Measurements from ENCODE around the gene PPP4R3B.
"Not testable (repeated sequence)": the region's sequence is repeated elsewhere in the genome, so short reads cannot be mapped to it uniquely, and the experiment has no call there.

Gene PPP4R3B

DNA sequence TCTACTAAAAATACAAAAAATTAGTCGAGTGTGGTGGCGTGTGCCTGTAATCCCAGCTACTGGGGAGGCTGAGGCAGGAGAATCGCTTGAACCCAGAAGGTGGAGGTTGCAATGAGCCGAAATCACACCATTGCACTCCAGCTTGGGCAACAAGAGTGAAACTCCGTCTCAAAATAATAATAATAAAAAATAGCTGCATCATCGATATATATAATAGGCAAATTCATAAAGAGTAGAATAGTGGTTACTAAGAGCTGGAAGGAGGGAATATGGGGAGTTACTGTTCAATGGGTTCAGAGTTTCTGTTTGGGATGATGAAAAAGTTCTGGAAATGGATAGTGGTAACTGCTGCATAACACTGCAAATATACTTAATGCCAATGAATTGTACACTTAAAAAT is 20.6 kb downstream of the PPP4R3B start:
- not testable (repeated sequence) for DNase-seq (ENCODE audit: low read depth, low spot score)

- DNase-seq (ENCODE audit: low read depth, low spot score), result no peak
Measured at GRCh38 chr2:55595536-55595935, 21.9 kb downstream of the PPP4R3B start.

DNA sequence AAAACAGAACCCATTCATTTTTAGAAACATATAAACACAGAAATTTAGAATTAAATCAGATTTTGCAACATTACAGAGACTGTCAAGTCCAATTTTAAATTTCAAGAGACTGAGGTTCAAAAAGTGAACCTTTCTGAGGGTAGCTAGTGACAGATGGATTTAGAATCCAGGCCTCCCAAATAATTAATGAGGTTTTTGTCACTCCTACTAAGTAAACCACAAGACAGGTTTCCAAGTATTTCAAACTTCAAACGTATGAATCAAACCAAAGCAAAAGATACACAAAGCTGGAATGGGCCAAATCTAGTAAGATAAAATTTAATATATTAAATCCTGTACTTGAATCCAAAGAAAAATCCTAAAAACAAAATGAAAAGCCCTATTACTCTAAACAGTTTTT is 25.3 kb downstream of the PPP4R3B start:
- no peak for DNase-seq (ENCODE audit: low read depth, low spot score)

- DNase-seq (ENCODE audit: low read depth, low spot score), result no peak
Measured at GRCh38 chr2:55590810-55591440, 26.5 kb downstream of the PPP4R3B start.

DNA sequence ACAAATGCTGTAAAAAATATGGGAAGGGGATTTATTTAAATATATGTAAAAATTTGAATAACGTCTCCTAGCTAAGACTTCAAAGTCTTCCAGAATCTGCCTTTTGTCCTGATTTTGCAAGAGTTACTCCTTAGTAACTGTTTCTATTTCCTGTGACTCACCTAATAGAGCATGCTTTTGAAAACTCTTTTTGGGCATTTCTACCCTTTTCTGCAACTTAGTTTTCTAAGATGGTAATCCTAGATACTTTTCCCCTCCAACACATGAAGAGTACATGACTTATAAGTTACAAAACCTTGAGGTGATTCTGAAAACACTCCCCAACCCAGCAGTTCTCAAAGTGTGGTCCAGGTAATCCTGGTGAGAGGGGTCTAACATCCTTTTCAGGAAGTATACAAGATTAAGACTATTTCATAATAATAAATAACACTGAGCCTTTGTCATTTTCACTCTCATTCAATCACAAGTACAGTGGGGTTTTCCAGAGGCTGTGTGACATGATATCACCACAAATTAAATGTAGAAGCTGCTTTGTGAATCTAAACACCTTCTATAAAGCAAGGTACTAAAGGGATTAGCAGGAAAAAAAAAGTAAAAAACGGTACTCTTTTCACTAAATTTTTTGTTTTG is 31.9 kb downstream of the PPP4R3B start:
- no peak for DNase-seq (ENCODE audit: low read depth, low spot score)

DNA sequence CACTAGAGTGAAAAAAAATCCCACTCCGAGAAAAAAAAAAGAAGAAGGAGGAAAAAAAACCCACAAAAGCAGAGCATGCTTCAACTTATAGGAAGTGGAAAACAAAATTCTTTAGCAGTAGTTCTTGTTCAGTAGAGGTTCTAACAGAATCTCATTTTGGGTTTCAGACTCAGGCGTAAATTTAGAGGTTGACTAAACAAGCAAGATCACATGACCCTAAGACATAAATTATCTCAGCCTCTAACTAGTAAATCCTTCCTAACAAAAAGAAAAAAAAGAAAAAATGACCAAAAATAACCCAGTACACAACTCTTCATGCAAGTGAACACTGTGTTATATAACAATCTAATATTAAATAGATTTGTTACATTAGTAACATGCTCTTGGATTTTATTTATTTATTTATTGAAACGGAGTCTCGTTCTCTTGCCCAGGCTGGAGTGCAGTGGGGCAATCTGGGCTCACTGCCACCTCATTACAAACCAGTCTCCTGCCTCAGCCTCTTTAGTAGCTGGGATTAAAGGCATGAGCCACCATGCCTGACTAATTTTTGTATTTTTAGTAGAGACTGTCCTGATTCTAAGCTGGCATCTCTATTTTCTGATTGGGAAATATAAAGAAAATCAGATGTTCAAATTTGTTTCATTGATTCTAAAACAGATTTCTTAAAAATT is 35.4 kb downstream of the PPP4R3B start:
- DNase-seq (ENCODE audit: low read depth, low spot score), result no peak

DNA sequence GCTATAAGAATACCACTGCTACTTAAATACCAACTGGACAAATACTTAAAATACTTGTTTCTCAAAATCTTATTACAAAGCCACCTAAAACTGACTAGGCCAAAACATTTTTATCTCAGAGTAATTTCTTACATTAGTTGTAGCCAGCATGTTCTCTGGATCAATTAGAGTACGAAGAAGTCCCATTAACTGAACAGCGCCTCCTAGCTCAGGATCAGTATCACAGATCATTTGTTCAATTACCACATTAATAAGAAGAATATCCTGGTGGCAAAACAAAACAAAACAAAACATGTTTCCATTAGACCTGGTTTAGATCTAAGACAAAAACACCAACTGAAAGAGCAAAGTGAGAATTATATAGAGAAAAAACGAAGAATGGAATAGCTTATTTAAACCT is 36.0 kb downstream of the PPP4R3B start:
- DNase-seq (ENCODE audit: low read depth, low spot score), result no peak

DNA sequence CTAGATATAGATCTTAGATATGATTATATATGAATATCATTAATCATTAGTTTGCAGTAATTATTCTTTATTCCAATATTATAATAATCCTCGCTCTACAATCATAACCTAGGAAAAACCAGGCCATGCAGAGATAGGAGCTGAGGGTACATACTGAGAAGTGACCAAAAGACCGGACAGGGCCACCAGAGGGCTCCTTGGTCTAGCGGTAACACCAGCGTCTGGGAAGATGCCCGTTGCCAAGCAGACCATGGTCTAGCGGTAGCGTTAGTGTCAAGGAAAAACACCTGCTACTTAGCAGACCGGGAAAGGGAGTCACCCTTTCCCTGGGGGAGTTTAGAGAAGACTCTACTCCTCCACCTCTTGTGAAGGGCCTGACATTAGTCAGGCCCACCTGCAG is 48.4 kb downstream of the PPP4R3B start:
- not testable (repeated sequence) for DNase-seq (ENCODE audit: low read depth, low spot score)

- DNase-seq (ENCODE audit: low read depth, low spot score), result no peak
Measured at GRCh38 chr2:55567298-55567697, 50.1 kb downstream of the PPP4R3B start.

- DNase-seq (ENCODE audit: low read depth, low spot score), result no peak
Measured at GRCh38 chr2:55565613-55566012, 51.8 kb downstream of the PPP4R3B start.

DNA sequence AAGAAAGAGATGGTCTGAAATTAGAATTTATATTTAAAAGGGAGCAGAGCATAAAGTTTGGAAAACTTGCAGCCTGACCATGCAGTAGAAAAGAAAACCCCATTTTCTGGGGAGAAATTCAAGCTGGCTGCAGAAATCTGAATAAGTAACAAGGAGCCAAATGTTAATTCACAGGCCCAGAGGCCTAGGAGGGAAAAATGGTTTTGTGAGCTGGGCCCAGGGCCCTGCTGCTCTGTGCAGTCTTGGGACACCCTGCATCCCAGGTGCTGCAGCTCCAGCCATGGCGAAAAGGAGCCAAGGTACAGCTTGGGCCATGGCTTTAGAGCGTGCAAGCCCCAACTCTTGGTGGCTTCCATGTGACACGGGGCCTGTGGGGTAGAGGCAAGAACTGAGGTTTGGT is 56.6 kb downstream of the PPP4R3B start:
- DNase-seq (ENCODE audit: low read depth, low spot score), result no peak

GRCh38 chr2:55556809-55557208 is 60.6 kb downstream of the PPP4R3B start:
- DNase-seq (ENCODE audit: low read depth, low spot score), result no peak

- no peak for DNase-seq (ENCODE audit: low read depth, low spot score)
Measured at GRCh38 chr2:55555977-55556376, 61.4 kb downstream of the PPP4R3B start.

GRCh38 chr2:55553321-55553720 is 64.1 kb downstream of the PPP4R3B start:
- DNase-seq (ENCODE audit: low read depth, low spot score), result no peak

DNA sequence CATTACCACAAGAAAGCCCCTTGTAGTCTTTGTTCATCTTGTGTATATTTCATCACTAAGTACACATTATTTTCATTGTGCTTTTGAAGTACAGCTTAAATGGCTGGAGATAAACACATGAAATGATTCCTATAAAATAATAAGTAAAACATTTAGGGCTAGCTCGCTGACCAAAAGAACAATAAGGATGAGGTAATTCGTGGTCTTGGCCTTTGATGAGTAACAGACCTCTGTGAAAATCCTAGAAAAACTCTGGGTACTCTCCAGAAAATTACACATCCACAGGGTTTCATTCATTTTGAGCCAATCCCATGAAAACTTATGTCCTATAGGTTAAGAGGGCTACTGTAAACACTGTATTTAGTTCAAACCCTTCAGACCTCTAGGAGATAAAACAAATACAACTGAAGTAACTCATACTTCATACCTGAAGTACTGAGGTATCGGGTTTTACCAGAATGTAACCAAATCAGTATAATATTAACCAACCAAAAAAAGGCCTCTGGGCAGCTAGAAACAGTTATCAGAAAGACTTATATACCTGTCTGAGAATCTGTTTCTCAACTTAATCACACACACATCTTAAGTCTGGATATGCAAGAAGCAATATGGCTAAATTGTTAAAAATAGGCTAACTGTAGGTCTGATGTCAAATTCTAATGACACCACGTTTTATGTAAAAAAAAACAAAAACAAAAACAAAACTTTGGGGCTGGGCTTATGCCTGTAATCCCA is 66.9 kb downstream of the PPP4R3B start:
- DNase-seq (ENCODE audit: low read depth, low spot score), result no peak

GRCh38 chr2:55547679-55548078 is 69.7 kb downstream of the PPP4R3B start:
- not testable (repeated sequence) for DNase-seq (ENCODE audit: low read depth, low spot score)

DNA sequence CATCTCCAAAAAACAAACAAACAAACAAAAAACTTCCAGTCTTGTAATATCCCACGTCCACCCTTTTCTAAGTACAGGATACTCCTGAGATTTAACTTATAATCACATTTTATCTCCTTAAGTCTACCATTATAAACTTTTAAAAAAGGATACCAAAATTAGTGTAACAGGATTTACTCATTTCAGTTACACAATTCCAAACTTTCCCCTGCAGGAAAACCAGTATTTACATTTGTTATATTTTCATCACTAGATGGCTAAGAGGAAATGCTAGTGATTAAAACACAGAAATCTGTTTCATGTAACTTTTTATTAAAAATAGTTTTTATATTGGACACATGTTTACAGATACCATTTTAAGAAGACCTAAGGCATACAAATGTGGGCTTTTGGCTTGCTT is 70.4 kb downstream of the PPP4R3B start:
- no peak for DNase-seq (ENCODE audit: low read depth, low spot score)

GRCh38 chr2:55530539-55531081 is 86.8 kb downstream of the PPP4R3B start:
- DNase-seq (ENCODE audit: low read depth, low spot score), result no peak

GRCh38 chr2:55526174-55526573 is 91.2 kb downstream of the PPP4R3B start:
- DNase-seq (ENCODE audit: low read depth, low spot score), result no peak

GRCh38 chr2:55524884-55525437 is 92.5 kb downstream of the PPP4R3B start:
- DNase-seq (ENCODE audit: low read depth, low spot score), result no peak

- DNase-seq (ENCODE audit: low read depth, low spot score), result no peak
Measured at GRCh38 chr2:55519938-55520885, 97.2 kb downstream of the PPP4R3B start.
